ENCODE data around the gene PTPRM. TPM values are rescaled to one million over a fixed set of nuclear protein-coding genes. Genes with fewer than 3 reads are reported as not detected.
A peak's percentile ranks its signal among the peaks of the same experiment; 100 is the strongest.

Gene PTPRM
- total and polyA plus RNA-seq, 2 of the 8 experiments (the other 6 are each of a cell fraction or from before 2014, with no cell fraction given), result 4.1 to 7.0 TPM

GRCh38 chr18:7568426-7568825, 1.3 kb downstream of the PTPRM start (continued):
- TF ChIP-seq CHD7 (IDR thresholded peaks at IDR 0.05; ENCODE audit: insufficient replicate concordance, low read length), result no peak
- TF ChIP-seq CTCF (IDR thresholded peaks at IDR 0.05; ENCODE audit: control extremely low read depth in 1 of 3, insufficient read depth in 1 of 3, low read depth in 1 of 3, low read length in 3 of 3), result peak; percentile 19 to 30 (median 23)
- 0 out of 4 replicates have a peak, but pooled peaks of 1 of the 2 experiments have one; percentile 49 for TF ChIP-seq HDAC2 (IDR thresholded peaks at IDR 0.05; ENCODE audit: borderline replicate concordance in 1 of 2, low read depth in 2 of 2, low read length in 2 of 2)
- peak; percentile 15 to 22; a peak in 2 of 4 replicates for TF ChIP-seq RAD21 (IDR thresholded peaks at IDR 0.05 in 1 of 2, conservative IDR thresholded peaks at IDR 0.05 in 1 of 2; ENCODE audit: low read depth in 2 of 2, low read length in 2 of 2)
- TF ChIP-seq ATF3 (IDR thresholded peaks at IDR 0.05; ENCODE audit: insufficient read depth, low read depth, low read length), result no peak
- peak; percentile 26 for TF ChIP-seq ASH2L (IDR thresholded peaks at IDR 0.05; ENCODE audit: low read length)
- TF ChIP-seq CHD2 (IDR thresholded peaks at IDR 0.05; ENCODE audit: low read length), result no peak
